HG03354 (cell line): ENCODE results near the gene DNAH14.
"Not testable (repeated sequence)": the region's sequence is repeated elsewhere in the genome, so short reads cannot be mapped to it uniquely, and the experiment has no call there.

Source experiments
- ATAC-seq: cut with Tn5 transposase; IDR thresholded peaks from one replicate; pipeline ENCODE4 v1.9.1; 2021; ENCODE audit warnings: mild to moderate bottlenecking; ENCODE audit not compliant: unreplicated experiment, poor library complexity, severe bottlenecking

The DNAH14 gene

GRCh38 chr1:224929335-224930237 lies at the start of gene DNAH14:
TSS of gene DNAH14 (plus strand) at chr1:224929675. CDS start at chr1:224952703, 23,028 bp downstream.
- ATAC-seq, result peak; percentile 79

- no peak for ATAC-seq
These were observed 48.7 kb upstream of the DNAH14 start for GRCh38 chr1:224880593-224881307.

GRCh38 chr1:224881308-224881692 lies 48.2 kb upstream of the DNAH14 start:
- not testable (repeated sequence) for ATAC-seq

GRCh38 chr1:224881762-224882211 lies 47.7 kb upstream of the DNAH14 start:
- no peak for ATAC-seq

- no peak for ATAC-seq
These were observed 47.2 kb upstream of the DNAH14 start for GRCh38 chr1:224882264-224882663.

- ATAC-seq, result no peak
These were observed 46.4 kb upstream of the DNAH14 start for GRCh38 chr1:224883091-224883490.

- ATAC-seq, result no peak
These were observed 45.1 kb upstream of the DNAH14 start for GRCh38 chr1:224884361-224884801.

- not testable (repeated sequence) for ATAC-seq
These were observed 44.1 kb upstream of the DNAH14 start for GRCh38 chr1:224885376-224885775.

GRCh38 chr1:224894915-224895314 lies 34.6 kb upstream of the DNAH14 start:
- ATAC-seq, result no peak

- ATAC-seq, result no peak
These were observed 33.2 kb upstream of the DNAH14 start for GRCh38 chr1:224896130-224896781.

- ATAC-seq, result no peak
These were observed 31.7 kb upstream of the DNAH14 start for GRCh38 chr1:224897529-224898327.

- ATAC-seq, result no peak
These were observed 30.5 kb upstream of the DNAH14 start for GRCh38 chr1:224898937-224899336.

GRCh38 chr1:224900062-224900630 lies 29.3 kb upstream of the DNAH14 start:
- no peak for ATAC-seq

GRCh38 chr1:224901087-224901810 lies 28.2 kb upstream of the DNAH14 start:
- ATAC-seq, result no peak

- no peak for ATAC-seq
These were observed 25.5 kb upstream of the DNAH14 start for GRCh38 chr1:224903955-224904354.

- no peak for ATAC-seq
These were observed 23.1 kb upstream of the DNAH14 start for GRCh38 chr1:224906340-224906739.

- ATAC-seq, result no peak
These were observed 18.3 kb upstream of the DNAH14 start for GRCh38 chr1:224911217-224911616.

GRCh38 chr1:224914292-224914900 lies 15.1 kb upstream of the DNAH14 start:
- ATAC-seq, result no peak
